Pancreas (tissue), 10 donors: Measurements from ENCODE around the gene TLE4. TPM values are rescaled to one million over a fixed set of nuclear protein-coding genes. Genes with fewer than 3 reads are reported as not detected.
"Not testable (repeated sequence)": the region's sequence is repeated elsewhere in the genome, so short reads cannot be mapped to it uniquely, and the experiment has no call there.

Experiments
- ATAC-seq, 4 donors: fragments of 200-7000 bp; cut with Tn5 transposase; one replicate each; pipeline versions ENCODE4 v1.8.0 to v1.9.1; 2020; ENCODE audit warnings: mild to moderate bottlenecking in 4 of 4, moderate library complexity in 4 of 4
- DNase-seq, 6 donors: peaks; one replicate each; pipeline ENCODE4 v3.0.0-alpha.2; 2020
- FAIRE-seq: peaks from 2 replicates; lab custom pipeline; 2012; peaks lifted over from hg19 to GRCh38; lab: Jason Lieb, UNC
- H3K27ac ChIP-seq, 4 donors: fragments of 200-600 bp; sonication (generic); 1 replicate in 3 of 4; 2 replicates in 1 of 4; pipeline versions ENCODE4 v1.5.0 to v1.8.0; 2020
- H3K27me3 ChIP-seq, 4 donors: fragments of 200-600 bp; one replicate each; pipeline ENCODE4 v1.8.0; 2021
- H3K36me3 ChIP-seq, 3 donors: fragments of 200-600 bp; sonication (generic) in 1 of 3; one replicate each; pipeline versions ENCODE4 v1.5.0 to v1.8.0; 2020 to 2021
- H3K4me1 ChIP-seq, 3 donors: fragments of 200-600 bp; one replicate each; pipeline ENCODE4 v1.8.0; 2021
- H3K4me3 ChIP-seq, 4 donors: fragments of 200-600 bp; sonication (generic) in 2 of 4; one replicate each; pipeline versions ENCODE4 v1.5.0 to v1.8.0; 2020 to 2021
- H3K9me3 ChIP-seq, 4 donors: fragments of 200-600 bp; one replicate each; pipeline ENCODE4 v1.8.0; 2021
- CTCF ChIP-seq, 4 donors: fragments of 200-600 bp; sonication (generic) in 3 of 4; IDR thresholded peaks; one replicate each; pipeline versions ENCODE4 v1.5.0 to v1.8.0; 2021; ENCODE audit warnings: antibody characterized with exemption in 4 of 4
- WGBS, 2 donors: extraction: QIAGEN DNeasy Blood & Tissue Kit; methylation state at CpG; one replicate each; pipeline ENCODE4 v1.1.7; 2013; 5-methylcytosine and 5-hydroxymethylcytosine counted together
- intact Hi-C, 3 donors: fragments of 100-400 bp; cut with DNase I; formaldehyde crosslinking; loops; one replicate each; pipeline versions ENCODE4 v1.11.1 to v1.14.2; 2022
- polyA plus RNA-seq, 2 donors: library from polyadenylated mRNA; stranded (reverse); fragments of 200-250 nt; gene quantifications; one replicate each; pipeline ENCODE4 v1.2.3, GENCODE V29; 2013
- total RNA-seq, 6 donors: library from RNA; stranded (reverse); fragmentation: NEBNext Ultra II Directional in 4 of 6; extraction: Animal tissue kit (Norgen Biotek cat#: 25700) in 4 of 6; gene quantifications; one replicate each; pipeline versions ENCODE4 v1.2.1 to v1.2.4, GENCODE V29; 2021 to 2023
- donor health status: healthy with polysubstance abuse.
- donor health status: DM: no; HTN: no; CAD: no; lungs with moderate emphysema.
- donor health status: DM: no; HTN: no; CAD: no.
- donor health status: control.
- donor health status: control.
- donor health status: Bipolar disorder and iron deficiency.
- donor health status: DM: yes; HTN: yes; CAD: no.
- donor health status: DM: no; HTN: no; CAD: no.
- donor health status: DM: no; HTN: no; CAD: no.
- donor health status: DM: yes; HTN: yes; CAD: no.

The TLE4 gene
- total and polyA plus RNA-seq, 8 donors, result 2.8 to 19.0 (median 9.7) TPM

DNA sequence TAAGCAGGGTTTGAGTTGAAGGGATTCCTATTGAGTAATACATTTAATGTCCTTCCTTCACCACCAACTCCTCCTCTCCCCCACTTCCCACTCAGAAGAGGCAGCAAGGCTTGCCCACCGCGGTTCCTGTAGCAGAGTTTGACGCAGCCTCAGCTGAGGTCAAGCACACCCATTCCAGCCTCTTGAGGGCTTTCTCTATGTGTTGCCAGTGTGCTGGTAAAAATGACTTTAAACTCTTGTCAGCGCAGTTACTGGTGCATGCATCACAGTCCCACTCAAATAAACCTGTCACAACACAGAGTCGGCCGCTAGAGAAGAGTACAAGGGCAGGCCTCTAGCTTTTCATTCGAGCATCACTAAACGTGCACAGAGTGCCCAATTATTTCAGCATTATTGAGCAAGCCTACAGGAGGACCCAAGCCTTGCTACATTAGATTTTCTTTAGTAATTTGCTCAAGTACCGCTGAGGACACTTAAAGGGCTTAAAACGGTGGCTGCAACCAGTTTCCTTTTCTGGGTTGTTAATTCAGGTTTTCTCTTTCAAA, 79.6 kb downstream of the TLE4 start:
- intact Hi-C loops, result no loop called here
- no peak for DNase-seq
- H3K27ac ChIP-seq, result no peak overlapping the region

DNA sequence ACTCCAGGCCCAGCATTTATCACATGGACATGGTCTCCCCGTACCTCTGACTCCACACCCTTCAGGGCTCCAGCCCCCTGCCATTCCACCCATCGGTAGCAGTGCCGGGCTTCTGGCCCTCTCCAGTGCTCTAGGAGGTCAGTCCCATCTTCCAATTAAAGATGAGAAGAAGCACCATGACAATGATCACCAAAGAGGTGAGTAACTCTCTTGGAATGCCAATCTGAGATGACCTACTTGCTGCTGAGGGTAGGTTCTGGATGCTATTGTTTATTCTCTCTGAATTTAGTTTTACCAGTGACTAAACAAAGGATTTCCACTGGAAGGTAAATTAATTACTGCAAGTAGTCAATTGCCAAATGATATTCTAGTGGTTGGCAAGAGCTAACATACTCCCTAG, 80.8 kb downstream of the TLE4 start:
- intact Hi-C loops, result no loop called here
- no peaks in the 10 kb centered on the region for H3K9me3 ChIP-seq
- FAIRE-seq, result no peak
- H3K27me3 ChIP-seq, result no peaks in the 10 kb centered on the region
- no peaks in the 10 kb centered on the region for H3K36me3 ChIP-seq
- H3K4me1 ChIP-seq, result no peaks in the 10 kb centered on the region
- no peak for ATAC-seq
- no peak for DNase-seq
- no peak overlapping the region for H3K27ac ChIP-seq
- TF ChIP-seq CTCF (IDR thresholded peaks at IDR 0.05), result no peak
- WGBS, 2 donors, result 98 to 100% methylated on average over 3 of the region's 3 CpGs
- H3K4me3 ChIP-seq, result no peak overlapping the region

More for the DNA sequence above, 79.6 kb downstream of the TLE4 start:
- no peaks in the 10 kb centered on the region for H3K4me1 ChIP-seq
- FAIRE-seq, result no peak
- peak in 2 of 4 donors; percentile 16 to 25 for ATAC-seq
- WGBS, 2 donors, result 89 to 90% methylated on average over 10 of the region's 10 CpGs
- no peak for TF ChIP-seq CTCF (IDR thresholded peaks at IDR 0.05)
- H3K27me3 ChIP-seq, result no peaks in the 10 kb centered on the region
- no peaks in the 10 kb centered on the region for H3K36me3 ChIP-seq
- no peaks in the 10 kb centered on the region for H3K9me3 ChIP-seq
- no peak overlapping the region for H3K4me3 ChIP-seq

GRCh38 chr9:79654591-79655382, 83.0 kb downstream of the TLE4 start:
- H3K27ac ChIP-seq, H3K27me3 ChIP-seq, H3K9me3 ChIP-seq, FAIRE-seq, H3K36me3 ChIP-seq, H3K4me1 ChIP-seq, H3K4me3 ChIP-seq, intact Hi-C loops, ATAC-seq, DNase-seq: not testable (repeated sequence)
- 97 to 98% methylated on average over 13 of the region's 13 CpGs for WGBS, 2 donors

DNA sequence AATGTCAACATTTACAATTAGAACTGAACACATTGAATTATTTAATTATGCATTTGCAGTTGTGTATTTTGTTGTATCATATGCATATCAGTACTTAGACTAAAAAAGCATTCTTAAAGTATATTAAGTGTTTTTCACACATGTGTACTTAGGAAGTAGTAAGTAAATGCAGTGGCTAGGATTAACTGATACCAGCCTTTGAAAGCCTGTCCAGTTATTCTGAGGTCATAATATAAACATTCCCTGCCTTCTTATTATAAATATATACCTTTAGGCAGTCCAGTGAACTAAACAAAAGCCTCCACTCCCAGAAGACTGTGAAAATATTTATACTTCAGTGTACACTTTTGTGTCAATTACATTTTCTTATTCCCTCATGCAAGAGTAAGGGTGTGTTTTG, 83.8 kb downstream of the TLE4 start:
- no peak for FAIRE-seq
- intact Hi-C loops, result no loop called here
- H3K9me3 ChIP-seq, result no peaks in the 10 kb centered on the region
- DNase-seq, result no peak
- TF ChIP-seq CTCF (IDR thresholded peaks at IDR 0.05), result no peak
- no peak overlapping the region for H3K4me3 ChIP-seq
- no peak overlapping the region for H3K27ac ChIP-seq
- H3K27me3 ChIP-seq, result no peaks in the 10 kb centered on the region
- ATAC-seq, result no peak
- H3K4me1 ChIP-seq, result no peaks in the 10 kb centered on the region
- no peaks in the 10 kb centered on the region for H3K36me3 ChIP-seq

GRCh38 chr9:79656169-79656568, 84.4 kb downstream of the TLE4 start:
- no peaks in the 10 kb centered on the region for H3K27me3 ChIP-seq
- no peaks in the 10 kb centered on the region for H3K9me3 ChIP-seq
- 83 to 87% methylated on average over 5 of the region's 5 CpGs for WGBS, 2 donors
- FAIRE-seq (no peak), DNase-seq (no peak), ATAC-seq (no peak)
- no peaks in the 10 kb centered on the region for H3K36me3 ChIP-seq
- no peak overlapping the region for H3K27ac ChIP-seq
- no peaks in the 10 kb centered on the region for H3K4me1 ChIP-seq
- intact Hi-C loops, result no loop called here
- TF ChIP-seq CTCF (IDR thresholded peaks at IDR 0.05), result no peak
- H3K4me3 ChIP-seq, result no peak overlapping the region
